ENCODE measurements around the gene NPBWR2.
"Not testable (repeated sequence)": the region's sequence is repeated elsewhere in the genome, so short reads cannot be mapped to it uniquely, and the experiment has no call there.

The NPBWR2 gene

DNA sequence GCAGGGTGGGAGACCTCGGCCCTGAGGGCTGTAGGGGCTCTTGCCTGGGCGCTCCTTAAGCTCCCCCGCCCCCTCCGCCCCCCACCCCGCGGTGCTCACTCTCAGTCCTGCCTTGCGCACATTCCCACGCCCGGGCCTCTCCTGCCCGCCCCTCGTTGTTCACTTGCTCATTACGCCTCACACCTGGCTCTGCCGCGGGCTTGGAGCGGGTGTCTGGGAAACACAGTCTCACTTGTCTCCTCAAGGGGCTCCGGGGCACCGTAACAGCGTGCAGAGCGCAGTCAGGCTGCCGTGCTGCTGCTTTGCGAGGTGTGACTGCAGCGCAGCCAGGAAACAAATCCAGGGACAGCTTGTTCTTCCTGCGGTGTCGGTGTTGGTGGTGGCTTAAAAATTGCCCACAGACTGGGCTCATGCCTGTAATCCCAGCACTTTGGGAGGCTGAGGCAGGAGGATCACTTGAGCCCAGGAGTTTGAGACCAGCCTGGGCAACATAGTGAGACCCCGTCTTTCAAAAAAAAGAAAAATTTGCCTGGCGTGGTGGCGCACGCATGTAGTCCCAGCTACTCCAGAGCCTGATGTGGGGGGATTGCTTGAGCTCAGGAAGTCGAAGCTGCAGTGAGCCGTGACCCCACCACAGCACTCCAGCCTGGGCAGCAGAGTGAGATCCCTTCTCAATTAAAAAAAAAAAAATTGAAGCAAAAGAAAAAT is 4.6 kb downstream of the NPBWR2 start:
- no peak for DNase-seq

DNA sequence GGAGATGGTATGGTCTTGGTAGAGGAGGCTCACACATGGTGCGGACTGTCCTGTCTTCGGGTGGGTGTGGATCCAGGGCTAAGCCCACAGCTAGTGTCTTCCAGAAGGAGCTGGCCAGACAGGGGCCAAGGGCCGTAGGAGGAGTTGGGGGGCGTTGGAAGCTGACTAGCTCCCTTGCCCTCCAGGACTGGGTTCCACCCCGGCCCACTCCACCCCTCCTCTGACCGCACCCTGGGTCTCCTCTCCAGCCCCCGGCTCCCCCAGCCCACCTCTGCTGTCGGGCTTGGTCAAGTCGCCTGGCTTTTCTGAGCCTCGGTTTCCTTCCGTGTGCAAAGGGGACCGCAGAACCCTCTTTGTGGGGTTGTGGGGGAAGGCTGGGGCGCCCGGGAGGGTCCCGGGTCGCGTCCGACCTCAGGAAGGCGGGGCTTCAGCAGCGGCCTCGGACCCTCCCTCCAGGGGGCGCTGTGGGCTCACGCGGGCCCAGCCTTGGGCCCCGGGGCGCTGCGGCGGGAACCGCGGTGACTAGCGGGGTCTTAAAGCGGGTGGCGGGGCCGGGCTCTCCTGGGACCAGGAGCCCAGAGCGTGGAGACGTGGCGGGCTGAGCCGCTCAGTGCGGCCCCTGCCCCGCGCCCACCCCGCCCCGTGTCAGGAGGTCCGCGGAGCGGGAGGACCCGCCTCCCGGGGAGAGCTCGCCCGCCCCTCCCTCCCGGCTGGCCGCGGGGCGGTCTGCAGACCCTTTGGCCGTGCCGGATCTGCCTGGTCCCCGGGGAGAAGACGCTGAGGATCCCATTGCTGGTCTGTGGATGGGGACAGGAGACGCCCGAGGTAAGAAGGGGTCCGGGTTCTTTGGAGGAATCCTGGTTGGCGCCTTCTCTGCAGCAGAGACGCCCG is 5.4 kb downstream of the NPBWR2 start:
- DNase-seq, result peak; percentile 51

DNA sequence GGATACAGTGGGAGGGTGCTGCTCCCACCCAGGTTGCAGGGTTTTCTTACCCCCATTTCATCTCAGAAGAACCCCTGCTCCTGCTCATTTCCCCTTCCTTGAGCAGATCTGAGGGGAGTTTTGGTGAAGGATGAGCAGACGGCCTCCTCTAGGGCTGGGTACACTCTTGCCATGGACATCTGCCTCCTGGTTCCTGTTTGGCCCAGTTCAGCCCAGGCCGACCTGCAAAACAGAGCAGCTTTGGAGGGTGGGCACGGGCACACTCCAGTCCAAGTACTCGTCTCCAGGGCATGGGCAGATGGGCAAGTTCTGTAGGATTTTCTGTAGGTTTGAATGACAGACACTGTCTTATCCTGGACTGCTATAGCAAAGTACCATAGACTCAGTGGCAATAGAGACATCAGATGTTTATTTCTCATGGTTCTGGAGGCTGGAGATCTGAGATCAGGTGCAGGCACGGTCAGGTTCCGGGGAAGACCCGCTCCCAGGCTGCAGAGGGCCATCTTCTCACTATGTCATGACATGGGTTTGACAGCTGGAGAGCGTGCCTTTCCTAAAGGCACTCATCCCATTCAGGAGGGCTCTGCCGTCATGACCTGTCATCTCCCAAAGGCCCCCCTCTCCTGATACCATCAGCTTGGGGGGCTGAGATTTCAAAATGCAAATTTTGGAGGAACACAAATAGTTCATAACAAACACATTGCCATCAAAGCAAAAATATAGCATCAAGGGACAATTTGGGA is 6.2 kb downstream of the NPBWR2 start:
- no peak for DNase-seq

DNA sequence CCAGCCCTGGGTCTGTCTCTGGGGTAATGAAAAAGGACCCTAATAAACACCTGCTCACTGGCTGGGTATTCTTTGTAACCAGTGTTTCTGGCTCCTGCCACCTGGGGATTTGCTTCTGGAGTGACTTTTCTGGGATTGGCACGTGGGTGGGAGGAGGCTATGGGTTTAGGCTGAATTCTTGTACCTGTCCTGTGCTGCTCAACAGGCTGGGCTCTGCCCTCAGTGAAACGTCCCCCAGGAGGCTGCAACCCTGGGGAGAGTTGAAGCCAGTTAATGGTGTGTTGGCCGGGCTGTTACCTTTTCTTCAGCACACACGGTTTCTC is 6.8 kb downstream of the NPBWR2 start:
- no peak for DNase-seq

DNA sequence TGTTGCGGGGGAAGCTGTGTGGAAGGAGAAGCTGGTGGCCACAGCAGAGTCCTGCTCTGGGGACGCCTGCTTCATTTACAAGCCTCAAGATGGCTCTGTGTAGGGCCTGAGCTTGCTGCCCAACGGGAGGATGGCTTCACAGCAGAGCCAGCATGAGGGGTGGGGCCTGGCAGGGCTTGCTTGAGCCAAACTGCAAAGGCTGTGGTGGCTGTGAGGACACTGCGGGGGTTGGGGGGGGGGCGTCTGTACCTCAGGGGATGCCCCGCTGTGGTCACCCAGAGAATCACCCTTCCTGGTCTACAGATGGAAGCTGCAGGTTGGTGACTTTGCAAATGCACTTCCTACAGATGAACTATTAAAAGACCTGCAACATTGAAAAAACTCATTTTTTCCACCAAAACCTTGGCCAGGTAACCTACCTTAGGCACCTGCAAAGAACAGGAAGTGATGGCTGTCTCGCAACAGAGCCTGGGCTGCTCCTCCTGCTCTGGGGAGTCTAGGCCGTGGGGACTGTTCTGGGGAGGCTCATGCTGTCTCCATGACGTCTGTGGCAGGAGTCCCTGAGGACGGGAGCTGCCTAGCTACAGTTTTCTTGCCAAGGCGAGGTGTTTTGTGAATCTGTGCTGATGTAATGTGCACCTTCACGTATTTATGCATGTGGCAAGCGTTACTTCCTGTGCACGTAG is 7.3 kb downstream of the NPBWR2 start:
- no peak for DNase-seq

DNA sequence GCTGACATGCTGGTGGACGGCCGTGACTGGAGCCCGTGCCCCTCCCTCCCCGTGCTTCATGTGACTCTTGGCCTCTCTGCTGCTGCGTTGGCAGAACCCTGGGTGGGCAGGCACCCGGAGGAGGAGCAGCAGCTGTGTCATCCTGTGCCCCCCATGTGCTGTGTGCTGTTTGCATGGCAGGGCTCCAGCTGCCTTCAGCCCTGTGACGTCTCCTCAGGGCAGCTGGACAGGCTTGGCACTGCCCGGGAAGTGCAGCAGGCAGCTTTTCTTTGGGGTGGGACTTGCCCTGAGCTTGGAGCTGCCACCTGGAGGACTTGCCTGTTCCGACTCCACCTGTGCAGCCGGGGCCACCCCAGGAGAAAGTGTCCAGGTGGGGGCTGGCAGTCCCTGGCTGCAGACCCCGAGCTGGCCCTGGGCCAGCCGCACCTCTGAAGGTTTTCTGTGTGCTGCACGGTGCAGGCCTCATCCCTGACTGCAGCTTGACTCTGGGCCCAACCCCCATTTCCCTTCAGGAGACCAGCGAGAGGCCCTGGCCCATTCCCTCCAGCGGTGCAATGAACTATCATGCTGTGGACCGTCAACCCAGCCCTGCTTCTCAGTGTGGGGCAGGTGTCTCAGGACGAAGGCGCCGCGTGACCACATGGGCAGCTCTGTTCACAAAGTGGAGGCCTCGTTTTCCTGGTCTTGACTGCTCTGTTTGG is 8.1 kb downstream of the NPBWR2 start:
- DNase-seq, result no peak

DNA sequence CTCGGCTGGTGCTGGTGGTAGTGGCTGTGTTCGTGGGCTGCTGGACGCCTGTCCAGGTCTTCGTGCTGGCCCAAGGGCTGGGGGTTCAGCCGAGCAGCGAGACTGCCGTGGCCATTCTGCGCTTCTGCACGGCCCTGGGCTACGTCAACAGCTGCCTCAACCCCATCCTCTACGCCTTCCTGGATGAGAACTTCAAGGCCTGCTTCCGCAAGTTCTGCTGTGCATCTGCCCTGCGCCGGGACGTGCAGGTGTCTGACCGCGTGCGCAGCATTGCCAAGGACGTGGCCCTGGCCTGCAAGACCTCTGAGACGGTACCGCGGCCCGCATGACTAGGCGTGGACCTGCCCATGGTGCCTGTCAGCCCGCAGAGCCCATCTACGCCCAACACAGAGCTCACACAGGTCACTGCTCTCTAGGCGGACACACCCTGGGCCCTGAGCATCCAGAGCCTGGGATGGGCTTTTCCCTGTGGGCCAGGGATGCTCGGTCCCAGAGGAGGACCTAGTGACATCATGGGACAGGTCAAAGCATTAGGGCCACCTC is 8.8 kb downstream of the NPBWR2 start:
- DNase-seq, result no peak

DNA sequence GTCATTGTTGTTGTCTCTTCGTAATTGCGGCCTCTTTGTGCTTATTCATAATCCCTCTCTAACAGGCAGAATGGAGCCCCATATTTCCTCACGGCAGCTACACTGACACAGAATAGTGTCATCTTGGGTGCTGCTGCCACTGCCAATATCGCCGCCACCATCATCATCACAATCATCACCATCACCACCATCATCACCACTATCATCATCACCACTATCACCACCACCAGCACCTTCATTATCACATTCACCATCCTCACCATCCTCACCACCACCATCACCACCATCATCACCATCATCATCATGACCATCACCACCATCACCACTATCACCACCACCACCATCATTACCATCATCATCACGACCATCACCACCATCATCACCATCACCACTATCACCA is 10.8 kb downstream of the NPBWR2 start:
- no peak for DNase-seq

DNA sequence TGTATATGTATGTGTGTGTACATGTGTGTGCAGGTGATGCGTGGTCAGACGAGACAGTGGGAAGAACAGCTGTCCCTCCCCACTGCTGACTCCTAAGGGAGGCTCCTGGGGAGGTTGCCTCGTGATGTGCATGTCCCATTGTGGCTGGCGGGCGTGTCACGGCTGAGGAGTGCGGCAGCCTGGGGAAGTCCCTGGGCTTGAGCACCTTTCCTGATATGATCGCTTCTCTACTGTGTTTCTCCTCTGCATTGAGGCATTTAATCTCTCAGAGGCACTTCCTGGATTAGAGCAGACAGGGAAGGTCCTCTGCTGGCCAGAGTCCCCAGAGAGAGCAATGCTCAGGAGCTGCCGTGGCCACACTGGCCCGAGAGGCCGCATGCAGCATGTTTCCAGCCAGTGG is 11.4 kb downstream of the NPBWR2 start:
- no peak for DNase-seq

DNA sequence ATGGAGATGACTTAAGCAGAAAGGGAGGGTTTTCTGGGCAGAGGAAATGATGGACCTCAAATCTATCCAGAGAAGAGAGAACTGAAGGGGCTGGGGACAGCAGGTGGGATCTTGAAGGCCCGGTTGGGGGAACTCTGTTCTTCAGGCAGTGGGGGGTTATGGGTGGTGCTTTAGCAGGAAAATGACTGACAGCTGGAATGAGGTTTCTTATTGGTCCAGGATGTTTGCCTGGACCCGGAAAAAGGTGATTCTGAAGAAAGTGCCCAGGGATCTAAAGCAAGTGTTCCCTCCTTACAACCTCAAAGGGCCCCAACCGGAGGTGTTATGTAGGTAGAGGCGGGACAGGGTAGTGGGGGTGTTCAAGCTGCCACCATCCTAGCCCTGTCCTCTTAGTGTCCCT is 11.9 kb downstream of the NPBWR2 start:
- no peak for DNase-seq

DNA sequence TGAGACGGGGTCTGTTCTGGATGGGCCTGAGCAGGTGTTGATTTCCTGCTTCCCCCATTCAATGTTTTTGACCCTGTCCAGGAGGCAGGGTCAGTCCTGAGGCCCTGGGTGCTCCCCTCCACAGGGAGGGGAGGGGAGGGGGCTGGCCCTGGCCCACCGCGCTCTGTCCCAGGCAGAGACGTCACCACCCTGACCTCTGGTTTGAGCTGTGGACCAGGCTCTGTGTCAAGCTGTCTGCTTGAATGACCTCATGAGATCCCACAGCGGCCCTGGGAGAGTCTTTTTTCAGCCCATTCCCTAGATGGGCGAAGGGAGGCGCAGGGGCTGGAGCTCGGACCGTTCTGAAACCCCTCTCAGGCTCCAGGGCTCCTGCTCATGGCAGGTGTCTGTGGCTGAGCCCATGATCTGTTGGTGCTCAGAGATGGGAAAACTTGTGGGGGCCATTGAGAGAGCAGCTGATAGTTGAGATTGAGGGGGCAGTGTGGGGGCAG is 14.3 kb downstream of the NPBWR2 start:
- no peak for DNase-seq

DNA sequence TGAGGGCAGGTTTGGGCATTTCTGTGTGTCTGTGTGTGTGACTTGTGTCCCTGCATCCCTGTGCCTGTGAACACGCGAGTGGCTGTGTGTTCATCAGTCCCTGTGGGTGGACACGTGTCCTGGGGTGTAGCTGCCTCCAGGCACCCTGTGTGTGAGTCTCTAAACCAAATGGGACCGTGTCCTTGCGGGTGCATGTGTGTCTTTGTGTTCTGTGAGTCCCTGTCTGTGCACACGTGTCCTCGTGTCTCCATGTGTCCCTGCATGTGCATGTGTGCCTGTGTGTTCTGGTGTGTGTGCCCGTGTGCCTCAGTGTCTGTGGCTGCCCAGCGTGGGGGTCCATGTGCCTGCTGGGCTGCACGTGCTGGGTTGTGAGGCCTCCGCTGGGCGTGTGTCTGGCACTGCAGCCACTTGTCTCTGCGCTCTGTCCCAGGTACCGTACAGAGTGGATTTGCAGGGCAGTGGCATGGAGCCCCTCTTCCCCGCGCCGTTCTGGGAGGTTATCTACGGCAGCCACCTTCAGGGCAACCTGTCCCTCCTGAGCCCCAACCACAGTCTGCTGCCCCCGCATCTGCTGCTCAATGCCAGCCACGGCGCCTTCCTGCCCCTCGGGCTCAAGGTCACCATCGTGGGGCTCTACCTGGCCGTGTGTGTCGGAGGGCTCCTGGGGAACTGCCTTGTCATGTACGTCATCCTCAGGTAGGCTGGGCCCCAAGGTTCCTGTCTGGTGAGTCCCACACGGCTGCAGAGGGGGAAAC is 14.9 kb downstream of the NPBWR2 start:
- DNase-seq, result no peak

DNA sequence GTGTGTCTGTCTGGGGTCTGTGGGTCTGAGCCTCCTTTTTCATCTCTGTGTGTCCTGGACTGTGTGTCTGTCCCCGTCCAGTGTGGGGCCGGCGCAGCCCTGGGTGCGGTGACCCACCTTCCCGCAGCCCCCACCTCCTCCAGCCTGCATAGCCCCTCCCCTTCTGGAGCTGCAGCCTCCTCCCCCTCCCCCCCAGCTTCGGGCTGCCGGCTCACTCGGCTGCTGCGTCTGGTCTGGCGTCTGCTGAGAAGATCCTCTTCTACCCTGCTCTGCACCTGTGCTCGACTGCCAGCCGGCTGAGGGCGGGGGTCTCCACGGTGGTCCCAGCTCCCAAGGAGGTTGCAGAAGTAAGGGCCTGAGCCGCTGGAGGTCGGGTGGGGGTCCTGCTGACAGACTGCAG is 15.6 kb downstream of the NPBWR2 start:
- DNase-seq, result no peak

DNA sequence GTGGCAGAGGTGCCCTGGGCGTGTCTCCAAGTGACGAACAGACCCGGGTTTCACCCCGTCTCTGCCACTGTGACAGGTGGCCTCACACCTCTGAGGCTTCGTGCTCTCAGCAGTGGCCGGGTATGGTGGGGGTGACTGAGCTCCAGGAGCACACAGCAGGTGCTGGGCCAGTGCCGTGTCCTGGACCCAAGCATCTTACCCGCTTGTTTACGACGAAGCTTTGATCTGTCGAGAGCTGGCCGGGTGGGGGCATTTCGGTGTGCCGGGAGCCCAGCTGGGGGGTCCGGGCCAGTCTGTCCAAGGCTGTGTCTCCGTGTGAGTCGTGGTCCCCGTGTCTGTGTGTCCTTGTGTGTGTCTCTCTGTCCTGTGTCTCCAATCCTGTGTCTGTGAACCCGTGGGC is 16.0 kb downstream of the NPBWR2 start:
- DNase-seq, result no peak

DNA sequence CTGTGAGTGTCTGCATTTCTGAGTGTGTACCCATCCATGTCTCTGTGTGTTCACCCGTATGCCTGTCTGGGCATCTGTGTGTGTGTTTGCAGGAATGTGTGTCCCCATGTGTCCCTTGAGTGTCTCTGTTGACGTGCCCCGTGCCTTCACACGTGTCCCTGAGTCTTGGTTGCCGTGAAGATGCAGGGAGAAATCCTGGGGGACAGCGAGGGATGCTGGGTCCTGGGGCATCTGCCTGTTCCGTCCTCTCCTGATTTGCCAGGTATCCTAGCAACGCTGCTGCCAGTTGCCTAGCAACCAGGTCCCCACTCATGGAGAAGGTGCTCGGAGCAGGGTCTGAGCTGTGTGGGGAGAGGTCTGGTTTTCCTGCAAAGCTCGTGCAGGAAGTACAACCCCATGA is 17.2 kb downstream of the NPBWR2 start:
- no peak for DNase-seq

DNA sequence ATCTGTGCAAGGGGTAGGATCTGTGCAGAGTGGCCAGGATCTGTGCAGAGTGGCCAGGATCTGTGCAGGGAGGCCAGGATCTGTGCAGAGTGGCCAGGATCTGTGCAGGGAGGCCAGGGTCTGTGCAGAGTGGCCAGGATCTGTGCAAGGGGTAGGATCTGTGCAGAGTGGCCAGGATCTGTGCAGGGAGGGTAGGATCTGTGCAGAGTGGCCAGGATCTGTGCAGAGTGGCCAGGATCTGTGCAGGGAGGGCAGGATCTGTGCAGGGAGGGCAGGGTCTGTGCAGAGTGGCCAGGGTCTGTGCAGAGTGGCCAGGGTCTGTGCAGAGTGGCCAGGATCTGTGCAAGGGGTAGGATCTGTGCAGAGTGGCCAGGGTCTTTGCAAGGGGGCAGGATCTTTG is 18.8 kb downstream of the NPBWR2 start:
- DNase-seq, result not testable (repeated sequence)

DNA sequence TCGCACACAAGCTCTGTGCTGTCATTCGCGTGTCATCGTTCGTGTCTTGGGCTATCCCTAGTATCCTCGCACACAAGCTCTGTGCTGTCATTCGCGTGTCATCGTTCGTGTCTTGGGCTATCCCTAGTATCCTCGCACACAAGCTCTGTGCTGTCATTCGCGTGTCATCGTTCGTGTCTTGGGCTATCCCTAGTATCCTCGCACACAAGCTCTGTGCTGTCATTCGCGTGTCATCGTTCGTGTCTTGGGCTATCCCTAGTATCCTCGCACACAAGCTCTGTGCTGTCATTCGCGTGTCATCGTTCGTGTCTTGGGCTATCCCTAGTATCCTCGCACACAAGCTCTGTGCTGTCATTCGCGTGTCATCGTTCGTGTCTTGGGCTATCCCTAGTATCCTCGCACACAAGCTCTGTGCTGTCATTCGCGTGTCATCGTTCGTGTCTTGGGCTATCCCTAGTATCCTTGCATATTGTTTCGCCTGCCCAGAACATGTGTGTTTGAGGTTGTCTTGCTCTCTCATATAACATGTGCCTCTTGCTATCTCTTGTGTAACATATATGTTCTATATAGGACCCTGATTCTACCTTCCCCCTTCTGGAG is 20.0 kb downstream of the NPBWR2 start:
- DNase-seq, result not testable (repeated sequence)

DNA sequence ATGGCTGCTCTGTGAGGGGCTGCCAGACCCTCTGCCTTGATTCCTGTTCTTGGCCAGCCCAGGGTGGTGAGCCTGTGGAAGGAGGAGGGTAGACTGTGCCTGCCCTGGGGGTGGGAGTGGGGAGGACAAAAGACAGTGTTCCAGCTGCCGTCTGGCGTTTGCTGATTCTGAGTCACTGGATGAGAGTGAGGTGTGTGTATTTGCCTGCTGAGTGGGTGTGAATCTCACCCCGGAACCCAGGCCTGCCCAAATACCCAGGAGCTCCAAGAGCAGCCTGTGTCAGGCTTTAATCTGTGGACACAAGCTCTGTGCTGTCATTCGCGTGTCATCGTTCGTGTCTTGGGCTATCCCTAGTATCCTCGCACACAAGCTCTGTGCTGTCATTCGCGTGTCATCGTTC is 20.6 kb downstream of the NPBWR2 start:
- DNase-seq, result no peak

DNA sequence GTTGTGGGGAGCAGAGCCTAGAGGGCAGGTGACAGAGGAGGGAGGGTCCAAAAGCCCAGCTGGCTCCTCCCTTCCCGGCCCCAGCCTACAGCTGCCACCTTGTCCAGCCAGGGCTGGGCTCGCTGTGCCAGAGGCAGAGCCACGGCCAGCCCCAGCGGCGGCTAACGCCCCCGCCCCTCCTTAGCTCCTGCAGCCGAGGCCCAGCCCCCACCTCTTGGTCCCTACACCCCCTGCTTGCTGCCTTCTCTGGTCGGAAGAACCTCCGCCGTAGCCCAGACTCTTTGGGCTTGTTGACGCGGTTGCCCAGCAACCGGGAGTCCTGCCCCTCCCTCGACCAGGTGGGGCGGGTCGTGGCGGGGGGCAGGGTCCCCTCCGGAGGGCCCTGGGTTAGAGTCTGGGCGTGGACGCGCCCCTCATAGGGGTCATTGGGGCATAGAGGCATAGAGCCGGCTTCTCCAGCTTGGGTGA is 22.6 kb downstream of the NPBWR2 start:
- DNase-seq, result no peak

DNA sequence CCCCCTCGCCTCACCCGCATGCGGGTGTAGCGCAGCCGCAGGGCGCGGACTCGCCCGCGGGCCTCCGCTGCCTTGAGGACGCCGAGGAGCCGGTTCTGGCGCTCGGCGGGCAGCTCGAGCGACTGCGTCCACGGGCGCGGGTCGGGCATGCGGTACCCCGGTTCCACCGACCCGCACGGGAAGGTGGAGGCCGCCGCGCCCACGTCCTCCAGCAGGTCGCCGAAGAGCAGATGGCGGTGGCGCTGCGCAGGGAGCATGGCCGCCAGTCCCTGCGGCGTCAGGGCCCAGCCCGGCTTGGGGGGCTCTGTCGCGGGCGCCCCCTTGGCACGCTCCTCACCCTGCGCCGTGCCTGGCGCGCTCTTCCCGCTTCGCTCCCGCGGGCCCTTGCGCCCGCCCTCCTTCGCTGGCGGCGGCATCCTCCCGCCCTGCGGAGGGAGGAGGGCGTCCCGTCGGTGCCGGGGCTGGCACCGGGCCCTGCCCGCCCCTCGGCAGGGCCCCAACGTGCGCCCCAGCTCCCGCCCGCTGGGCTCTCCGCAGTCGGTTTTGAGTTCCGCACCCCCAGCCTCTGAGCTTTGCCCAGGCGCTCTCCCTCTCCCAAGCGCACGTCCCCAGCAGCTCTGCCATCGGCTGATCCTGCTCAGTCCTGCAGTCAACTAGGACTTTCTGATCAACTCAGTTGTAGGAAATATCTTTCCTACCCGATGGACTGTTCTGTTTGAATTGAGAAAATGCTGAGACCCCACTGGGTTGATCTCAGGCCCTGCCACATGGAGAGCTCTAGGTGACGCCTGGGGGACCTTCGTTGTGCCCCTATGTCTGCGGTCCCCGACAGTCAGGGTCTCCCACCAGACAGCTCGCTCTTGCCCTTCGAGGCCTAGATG is 23.3 kb downstream of the NPBWR2 start, which contains the start of gene LKAAEAR1:
Gene LKAAEAR1, minus strand, starts transcription at position 595 of the 881 bp plus-strand sequence. Its CDS starts 179 bp downstream, at position 416.
- no peak for DNase-seq
